LHCN-M2 (cell line): ENCODE data around the gene FUT4. TPM values are rescaled to one million over a fixed set of nuclear protein-coding genes. Genes with fewer than 3 reads are reported as not detected.
"Not testable (repeated sequence)": the region's sequence is repeated elsewhere in the genome, so short reads cannot be mapped to it uniquely, and the experiment has no call there.

ENCODE experiments used
- DNase-seq: peaks from one replicate; pipeline ENCODE4 v3.0.0-alpha.2; 2012; ENCODE audit warnings: low read depth
- polyA plus RNA-seq: library from polyadenylated mRNA; unstranded; fragments of >200 nt; gene quantifications from one replicate; pipeline ENCODE4 v1.2.1, GENCODE V29; 2012; ENCODE audit warnings: missing spikeins
- total RNA-seq: library from RNA; depleted of rRNA; stranded (reverse); fragments of >200 nt; gene quantifications from 2 replicates; pipeline ENCODE4 v1.2.3, GENCODE V29; 2014; rRNA removed

The FUT4 gene
- total RNA-seq = 4.7 and 4.8 TPM in 2 replicates
- 2.0 TPM for polyA plus RNA-seq

GRCh38 chr11:94543695-94544645 is at the start of gene FUT4:
Gene FUT4 (plus strand): TSS chr11:94543921. CDS start chr11:94544134, 213 bp downstream.
- peak; percentile 75 for DNase-seq

GRCh38 chr11:94494126-94494680 is 49.5 kb upstream of the FUT4 start:
- DNase-seq = no peak

GRCh38 chr11:94500181-94500580 is 43.5 kb upstream of the FUT4 start:
- DNase-seq = no peak

GRCh38 chr11:94501522-94501921 is 42.2 kb upstream of the FUT4 start:
- DNase-seq = no peak

- peak; percentile 55 for DNase-seq
Observed at GRCh38 chr11:94504689-94505293, 38.9 kb upstream of the FUT4 start.

- not testable (repeated sequence) for DNase-seq
Observed at GRCh38 chr11:94506513-94506912, 37.2 kb upstream of the FUT4 start.

GRCh38 chr11:94507485-94507884 is 36.2 kb upstream of the FUT4 start:
- no peak for DNase-seq

GRCh38 chr11:94511932-94512781 is 31.6 kb upstream of the FUT4 start, which contains the start of gene C11orf97:
Gene C11orf97 (plus strand): TSS chr11:94512461. CDS start chr11:94512529, 68 bp downstream.
- DNase-seq = peak; percentile 23

- DNase-seq = no peak
Observed at GRCh38 chr11:94513091-94513490, 30.6 kb upstream of the FUT4 start.

GRCh38 chr11:94515398-94515797 is 28.3 kb upstream of the FUT4 start:
- DNase-seq = no peak

GRCh38 chr11:94516725-94517124 is 27.0 kb upstream of the FUT4 start:
- DNase-seq = no peak

- DNase-seq = no peak
Observed at GRCh38 chr11:94518300-94518699, 25.4 kb upstream of the FUT4 start.

- DNase-seq = peak; percentile 20
Observed at GRCh38 chr11:94519478-94520084, 24.1 kb upstream of the FUT4 start.

- DNase-seq = no peak
Observed at GRCh38 chr11:94521684-94522083, 22.0 kb upstream of the FUT4 start.

- DNase-seq = no peak
Observed at GRCh38 chr11:94524341-94524740, 19.4 kb upstream of the FUT4 start.

- peak; percentile 78 for DNase-seq
Observed at GRCh38 chr11:94525546-94526324, 18.0 kb upstream of the FUT4 start.

- DNase-seq = no peak
Observed at GRCh38 chr11:94526645-94527438, 16.9 kb upstream of the FUT4 start.

GRCh38 chr11:94528551-94528950 is 15.2 kb upstream of the FUT4 start:
- peak; percentile 34 for DNase-seq

- DNase-seq = no peak
Observed at GRCh38 chr11:94532211-94532610, 11.5 kb upstream of the FUT4 start.
